GM12878 (cell line): ENCODE measurements around the gene SELENOT. TPM values are rescaled to one million over a fixed set of nuclear protein-coding genes. Genes with fewer than 3 reads are reported as not detected.

ENCODE experiments used
- ATAC-seq: fragments of 200-7000 bp; cut with Tn5 transposase; 3 replicates; pipeline ENCODE4 v1.9.1; 2020; ENCODE audit warnings: mild to moderate bottlenecking, moderate library complexity
- BruUV-seq: library from RNA; stranded (reverse); fragments of 400-500 nt; replicated peaks from 2 replicates; lab custom pipeline; 2021; lab: Mats Ljungman, UMichigan
- CTCF ChIA-PET: fragments of 300-600 bp; sonication (Branson Sonifier 250); formaldehyde crosslinking; extraction: SDS; loops from one replicate; lab custom pipeline; 2021; ENCODE audit warnings: inconsistent platforms; lab: Yijun Ruan, JAX
- POLR2A ChIA-PET: fragments of 350-600 bp; formaldehyde crosslinking; extraction: SDS; loops from one replicate; lab custom pipeline; 2021; ENCODE audit warnings: inconsistent platforms; lab: Charles Lee
- RAD21 ChIA-PET: fragments of 300-600 bp; sonication (Branson Sonifier 250); formaldehyde crosslinking; loops from one replicate; lab custom pipeline; 2023; ENCODE audit warnings: antibody characterized with exemption; ENCODE audit not compliant: unreplicated experiment; lab: Charles Lee
- SMC1A ChIA-PET: fragments of 300-600 bp; sonication (Branson Sonifier 250); formaldehyde crosslinking; loops from one replicate; lab custom pipeline; 2023; ENCODE audit not compliant: unreplicated experiment, uncharacterized antibody; lab: Charles Lee
- DNase-seq: peaks from one replicate; pipeline ENCODE4 v3.0.0-alpha.2; 2011; ENCODE audit warnings: low read depth, low spot score
- FAIRE-seq: peaks from 3 replicates; lab custom pipeline; 2011; peaks lifted over from hg19 to GRCh38; lab: Jason Lieb, UNC
- H2AFZ ChIP-seq: 2 replicates; pipeline ENCODE4 v1.6.0; 2011; ENCODE audit warnings: low read depth, low read length, control low read depth; ENCODE audit not compliant: control insufficient read depth
- H3K27ac ChIP-seq: 2 replicates; pipeline ENCODE4 v1.5.1; 2011; ENCODE audit warnings: control low read depth; ENCODE audit not compliant: control insufficient read depth, insufficient read depth
- H3K27me3 ChIP-seq, 2 experiments: replicated peaks in 1 of 2; 2 replicates each; pipeline versions ENCODE4 v1.6.0 to v1.6.1; 2011; ENCODE audit warnings: low read length in 1 of 2; ENCODE audit not compliant: control insufficient read depth in 2 of 2, insufficient read depth in 2 of 2
- H3K36me3 ChIP-seq, 2 experiments: 2 replicates each; pipeline ENCODE4 v1.5.1; 2011; ENCODE audit warnings: low read length in 1 of 2; ENCODE audit not compliant: control insufficient read depth in 2 of 2, insufficient read depth in 2 of 2
- H3K4me1 ChIP-seq: 2 replicates; pipeline ENCODE4 v1.6.1; 2011; ENCODE audit warnings: mild to moderate bottlenecking, low read length, moderate library complexity, mixed read lengths; ENCODE audit not compliant: control insufficient read depth, insufficient read depth
- H3K4me2 ChIP-seq: 2 replicates; pipeline ENCODE4 v1.6.0; 2011; ENCODE audit warnings: control low read depth; ENCODE audit not compliant: control insufficient read depth, insufficient read depth
- H3K4me3 ChIP-seq: fragments of 200-600 bp; sonication (generic); 2 replicates; pipeline ENCODE4 v1.5.1; 2016
- H3K79me2 ChIP-seq: 2 replicates; pipeline ENCODE4 v1.6.0; 2011; ENCODE audit warnings: low read length; ENCODE audit not compliant: control insufficient read depth, insufficient read depth
- H3K9ac ChIP-seq: 2 replicates; pipeline ENCODE4 v1.8.0; 2011; ENCODE audit warnings: low read length, control low read depth, mixed read lengths; ENCODE audit not compliant: control insufficient read depth, insufficient read depth
- H3K9me3 ChIP-seq: replicated peaks from 3 replicates; pipeline ENCODE4 v1.5.1; 2011; ENCODE audit warnings: mild to moderate bottlenecking, low read length; ENCODE audit not compliant: control insufficient read depth, insufficient read depth
- H4K20me1 ChIP-seq: 2 replicates; pipeline ENCODE4 v1.6.0; 2011; ENCODE audit not compliant: control insufficient read depth, insufficient read depth
- ASH2L ChIP-seq: fragments of 300-600, 200-600 bp; sonication (generic); IDR thresholded peaks from 2 replicates; pipeline ENCODE4 v1.6.1; 2017; ENCODE audit warnings: low read depth, mild to moderate bottlenecking, borderline replicate concordance
- BHLHE40 ChIP-seq, 2 experiments: fragments of 450-650 bp in 1 of 2; IDR thresholded peaks; 2 replicates each; pipeline ENCODE4 v1.6.1; 2011 to 2017; ENCODE audit warnings: low read depth in 2 of 2, borderline replicate concordance in 1 of 2, improper control_type of control experiment in 1 of 2, low read length in 1 of 2, mild to moderate bottlenecking in 1 of 2
- CBX3 ChIP-seq: fragments of 200-600 bp; sonication (generic); IDR thresholded peaks from 2 replicates; pipeline ENCODE4 v1.6.1; 2016; ENCODE audit warnings: low read depth, borderline replicate concordance
- CBX5 ChIP-seq: sonication (generic); IDR thresholded peaks from 2 replicates; pipeline ENCODE4 v1.6.1; 2016; ENCODE audit warnings: low read depth, moderate library complexity, mild to moderate bottlenecking, inconsistent platforms
- ETV6 ChIP-seq, 2 experiments: fragments of 450-650 bp in 1 of 2; IDR thresholded peaks in 1 of 2; conservative IDR thresholded peaks in 1 of 2; 2 replicates each; pipeline ENCODE4 v1.6.1; 2014; ENCODE audit warnings: antibody characterized with exemption in 1 of 2, borderline replicate concordance in 1 of 2, low read depth in 1 of 2, mild to moderate bottlenecking in 1 of 2, moderate library complexity in 1 of 2
- LARP7 ChIP-seq: fragments of 450-650 bp; IDR thresholded peaks from 2 replicates; pipeline ENCODE4 v1.6.1; 2017; ENCODE audit warnings: mild to moderate bottlenecking
- MEF2A ChIP-seq: IDR thresholded peaks from 2 replicates; pipeline ENCODE4 v1.6.1; 2011; ENCODE audit warnings: low read depth, mild to moderate bottlenecking, low read length, moderate library complexity; ENCODE audit not compliant: insufficient read depth
- MEF2B ChIP-seq: fragments of 450-650 bp; IDR thresholded peaks from 2 replicates; pipeline ENCODE4 v1.6.1; 2018; ENCODE audit warnings: mild to moderate bottlenecking, moderate library complexity; ENCODE audit not compliant: partially characterized antibody, poor library complexity, severe bottlenecking
- NR2C2 ChIP-seq: IDR thresholded peaks from 2 replicates; pipeline ENCODE4 v1.6.1; 2011; ENCODE audit warnings: borderline replicate concordance, low read depth; ENCODE audit not compliant: control insufficient read depth, insufficient read length
- NRF1 ChIP-seq: conservative IDR thresholded peaks from 2 replicates; pipeline ENCODE4 v1.6.1; 2011; ENCODE audit warnings: mild to moderate bottlenecking, low read depth, low read length, improper control_type of control experiment
- POLR2AphosphoS5 ChIP-seq: IDR thresholded peaks from 2 replicates; pipeline ENCODE4 v1.6.1; 2011; ENCODE audit warnings: mild to moderate bottlenecking, low read length, inconsistent platforms
- RB1 ChIP-seq: fragments of 450-650 bp; formaldehyde crosslinking; IDR thresholded peaks from 2 replicates; pipeline ENCODE4 v1.6.1; 2017; ENCODE audit warnings: mild to moderate bottlenecking, borderline replicate concordance
- RUNX3 ChIP-seq: IDR thresholded peaks from 2 replicates; pipeline ENCODE4 v1.6.1; 2012; ENCODE audit warnings: low read length, inconsistent platforms
- SIX5 ChIP-seq: IDR thresholded peaks from 2 replicates; pipeline ENCODE4 v1.6.1; 2011; ENCODE audit warnings: mild to moderate bottlenecking, low read depth, low read length, moderate library complexity; ENCODE audit not compliant: severe bottlenecking
- SRF ChIP-seq, 2 experiments: IDR thresholded peaks; 2 replicates each; pipeline ENCODE4 v1.6.1; 2011; ENCODE audit warnings: low read depth in 2 of 2, low read length in 2 of 2, mild to moderate bottlenecking in 1 of 2, moderate library complexity in 1 of 2
- TAF1 ChIP-seq: IDR thresholded peaks from 2 replicates; pipeline ENCODE4 v1.6.1; 2011; ENCODE audit warnings: mild to moderate bottlenecking, low read depth, low read length, borderline replicate concordance
- TCF3 ChIP-seq: IDR thresholded peaks from 2 replicates; pipeline ENCODE4 v1.6.1; 2012; ENCODE audit warnings: low read depth, mild to moderate bottlenecking, low read length, borderline replicate concordance; ENCODE audit not compliant: insufficient read depth
- USF1 ChIP-seq: IDR thresholded peaks from 2 replicates; pipeline ENCODE4 v1.6.1; 2011; ENCODE audit warnings: borderline replicate concordance, low read depth, mild to moderate bottlenecking, moderate library complexity, mixed read lengths, low read length; ENCODE audit not compliant: insufficient read depth; ENCODE audit errors: extremely low read length
- ZNF207 ChIP-seq: fragments of 450-650 bp; IDR thresholded peaks from 2 replicates; pipeline ENCODE4 v1.6.1; 2014; ENCODE audit warnings: antibody characterized with exemption, mild to moderate bottlenecking, borderline replicate concordance
- WGBS: methylation state at CpG from one replicate; pipeline ENCODE4 v1.1.6; 2016; ENCODE audit warnings: low lambda C conversion rate; ENCODE audit not compliant: insufficient replicate concordance, insufficient coverage; ENCODE audit errors: missing lambda C conversion rate; 5-methylcytosine and 5-hydroxymethylcytosine counted together
- in situ Hi-C: fragments of 300-500 bp; cut with MboI; formaldehyde crosslinking; loops from 9 replicates; pipeline ENCODE4 v1.14.3; 2018; ENCODE audit warnings: mixed read lengths
- intact Hi-C: fragments of 100-400 bp; cut with micrococcal nuclease; formaldehyde crosslinking; loops from one replicate; pipeline ENCODE4 v1.14.2; 2022; ENCODE audit not compliant: unreplicated experiment
- polyA plus RNA-seq, 11 experiments: library from polyadenylated mRNA; depleted of rRNA in 4 of 11; unstranded in 6 of 11; stranded (reverse) in 5 of 11; fragments of >200 nt; fragmentation: Nextera tagmentation in 4 of 11; fragmentation: Illumina TruSeq in 1 of 11; extraction: Ambion mirVana in 4 of 11; extraction: Trizol in 1 of 11; gene quantifications; 1 replicate in 1 of 11; 2 replicates in 10 of 11; pipeline versions ENCODE4 v1.2.1 to v1.2.3, GENCODE V29; 2011 to 2016; ENCODE audit warnings: inconsistent platforms in 2 of 11, missing spikeins in 2 of 11, low read depth in 1 of 11
- total RNA-seq, 4 experiments: library from RNA; depleted of rRNA in 3 of 4; stranded (reverse); fragments of >200 nt in 3 of 4; fragmentation: Illumina TruSeq in 1 of 4; extraction: Trizol in 1 of 4; gene quantifications; 2 replicates each; pipeline versions ENCODE4 v1.2.1 to v1.2.3, GENCODE V29; 2013 to 2021

SELENOT gene
- total and polyA plus RNA-seq, 10 of the 15 experiments (the other 5 are each of a cell fraction or from before 2014, with no cell fraction given): 89.4 to 768 (median 261) TPM

- TF ChIP-seq RB1: peak; percentile 28; the same call in 1 of the 2 replicates
- no peak for TF ChIP-seq SIX5
- peak; percentile 97; the same call in 1 of the 2 replicates for TF ChIP-seq TAF1
- TF ChIP-seq BHLHE40 (IDR thresholded peaks at IDR 0.05; ENCODE audit: borderline replicate concordance in 1 of 2, low read depth in 2 of 2, low read length in 1 of 2): peak; percentile 4 to 22; a peak in 1 of 4 replicates
- TF ChIP-seq ASH2L: no peak; the same call in none of the 2 replicates
- TF ChIP-seq POLR2AphosphoS5: peak; percentile 99
- peak; percentile 32; the same call in 1 of the 2 replicates for TF ChIP-seq MEF2A
- peak; percentile 37 for TF ChIP-seq RUNX3
- TF ChIP-seq LARP7: peak; percentile 99
Observed at GRCh38 chr3:150603153-150603979, at the start of gene SELENOT (continued).

GRCh38 chr3:150555859-150556436 is 47.2 kb upstream of the SELENOT start:
- ChIA-PET SMC1A (interaction anchor here (1.2 to 1.7 kb wide), 6 partner anchors 13 to 42 kb away, joined by 3 to 8 read pairs (median 6); no protein-coding TSS in a partner anchor), CTCF (interaction anchor here (1.1 to 1.5 kb wide), 3 partner anchors 15 to 232 kb away, joined by 3 to 4 read pairs (median 4); no protein-coding TSS in a partner anchor), POLR2A (interaction anchor here (1.0 kb wide), 1 partner anchor 9 kb away, joined by 4 read pairs; no protein-coding TSS in a partner anchor), RAD21 (interaction anchor here (1.2 kb wide), 1 partner anchor 9 kb away, joined by 4 read pairs; the partner anchor contains the start of gene EIF2A)
- 35% methylated on average over 4 of the region's 4 CpGs for WGBS
- in situ Hi-C loops: no loop called here
- H3K36me3 ChIP-seq: peaks cover 0 to 19% of the 10 kb centered on the region in 2 experiments; a peak in 3 of 4 replicates
- ATAC-seq (peak; percentile 58), FAIRE-seq (no peak), DNase-seq (no peak)
- TF ChIP-seq ETV6 (conservative IDR thresholded peaks at IDR 0.05 in 1 of 2, IDR thresholded peaks at IDR 0.05 in 1 of 2; ENCODE audit: borderline replicate concordance in 1 of 2, low read depth in 1 of 2): no peak
- TF ChIP-seq ZNF207: no peak
- no peak for TF ChIP-seq SRF (IDR thresholded peaks at IDR 0.05; ENCODE audit: low read depth in 2 of 2, low read length in 2 of 2)
- TF ChIP-seq TAF1: no peak
- TF ChIP-seq NR2C2: no peak
- no peak for TF ChIP-seq CBX5
- no peak for TF ChIP-seq TCF3
- TF ChIP-seq CBX3: no peak
- no peak for TF ChIP-seq NRF1
- no peak for TF ChIP-seq USF1
- no peak for TF ChIP-seq MEF2B
- H2AFZ ChIP-seq: no peak overlapping the region
- no peaks in the 10 kb centered on the region for H4K20me1 ChIP-seq
- H3K4me2 ChIP-seq: no peak overlapping the region
- no peak overlapping the region for H3K4me3 ChIP-seq
- no peaks in the 10 kb centered on the region; the same call in 2 of the 3 replicates for H3K9me3 ChIP-seq
- no peaks in the 10 kb centered on the region for H3K4me1 ChIP-seq
- no peak overlapping the region for H3K27ac ChIP-seq
- no peak overlapping the region for H3K9ac ChIP-seq
- intact Hi-C loops: no loop called here
- H3K27me3 ChIP-seq: no peaks in the 10 kb centered on the region
- H3K79me2 ChIP-seq: peaks cover 50% of the 10 kb centered on the region
- BruUV-seq: no TSS peak
